ENCODE data around the gene TULP1.

The TULP1 gene

DNA sequence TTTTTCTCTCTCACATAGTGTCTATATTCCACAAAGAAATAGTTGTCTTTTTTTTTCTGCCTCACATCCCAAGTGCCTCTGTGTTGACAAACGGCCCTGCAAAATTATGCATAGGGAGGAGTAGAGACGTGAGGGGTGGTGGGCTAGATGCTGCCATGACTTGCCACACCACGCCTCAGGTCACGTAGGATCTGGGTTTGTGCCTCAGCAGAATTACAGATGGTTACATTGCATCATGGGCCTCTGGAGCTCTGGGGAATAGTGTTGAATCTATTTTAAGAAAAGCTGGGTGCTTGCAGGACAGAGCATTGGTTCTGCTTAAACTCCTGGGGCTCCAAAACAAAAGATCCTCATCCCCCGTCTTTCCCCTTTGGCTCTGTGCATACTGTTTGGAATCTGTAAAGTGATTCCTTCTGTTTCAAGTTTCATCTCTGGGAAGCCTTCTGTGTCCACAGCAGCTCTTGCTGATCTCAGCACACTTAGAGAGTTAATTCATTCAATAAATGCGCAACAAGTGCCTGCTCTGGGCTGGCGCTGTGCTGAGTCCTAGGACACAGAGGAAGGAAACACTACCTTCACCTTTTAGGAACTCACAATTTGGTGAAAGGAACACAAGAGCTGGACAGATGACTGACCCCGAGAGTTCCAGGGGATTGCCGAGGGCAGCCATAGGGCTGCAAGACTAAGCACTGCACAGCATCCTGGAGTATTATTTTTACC, 58.1 kb downstream of the TULP1 start:
- DNase-seq: no peak

DNA sequence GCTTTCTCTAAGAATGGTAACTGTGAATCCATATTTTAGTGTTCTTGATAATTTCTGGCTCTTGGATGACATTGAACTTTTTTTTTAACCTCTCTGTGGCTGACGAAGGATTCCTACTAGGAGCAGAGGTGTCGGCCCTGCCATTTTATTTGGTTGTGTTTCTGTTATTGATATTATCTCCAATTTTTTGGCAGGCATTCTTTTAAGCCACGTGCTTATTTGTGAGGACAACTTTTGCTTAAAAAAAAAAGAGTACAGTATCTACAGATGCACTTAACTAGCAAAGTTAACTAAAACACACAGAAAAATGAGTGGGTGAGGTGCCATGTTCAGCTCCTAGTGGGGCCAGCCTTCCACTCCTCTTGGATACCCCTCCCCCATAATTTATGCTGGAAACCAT, 59.5 kb downstream of the TULP1 start:
- DNase-seq: no peak

DNA sequence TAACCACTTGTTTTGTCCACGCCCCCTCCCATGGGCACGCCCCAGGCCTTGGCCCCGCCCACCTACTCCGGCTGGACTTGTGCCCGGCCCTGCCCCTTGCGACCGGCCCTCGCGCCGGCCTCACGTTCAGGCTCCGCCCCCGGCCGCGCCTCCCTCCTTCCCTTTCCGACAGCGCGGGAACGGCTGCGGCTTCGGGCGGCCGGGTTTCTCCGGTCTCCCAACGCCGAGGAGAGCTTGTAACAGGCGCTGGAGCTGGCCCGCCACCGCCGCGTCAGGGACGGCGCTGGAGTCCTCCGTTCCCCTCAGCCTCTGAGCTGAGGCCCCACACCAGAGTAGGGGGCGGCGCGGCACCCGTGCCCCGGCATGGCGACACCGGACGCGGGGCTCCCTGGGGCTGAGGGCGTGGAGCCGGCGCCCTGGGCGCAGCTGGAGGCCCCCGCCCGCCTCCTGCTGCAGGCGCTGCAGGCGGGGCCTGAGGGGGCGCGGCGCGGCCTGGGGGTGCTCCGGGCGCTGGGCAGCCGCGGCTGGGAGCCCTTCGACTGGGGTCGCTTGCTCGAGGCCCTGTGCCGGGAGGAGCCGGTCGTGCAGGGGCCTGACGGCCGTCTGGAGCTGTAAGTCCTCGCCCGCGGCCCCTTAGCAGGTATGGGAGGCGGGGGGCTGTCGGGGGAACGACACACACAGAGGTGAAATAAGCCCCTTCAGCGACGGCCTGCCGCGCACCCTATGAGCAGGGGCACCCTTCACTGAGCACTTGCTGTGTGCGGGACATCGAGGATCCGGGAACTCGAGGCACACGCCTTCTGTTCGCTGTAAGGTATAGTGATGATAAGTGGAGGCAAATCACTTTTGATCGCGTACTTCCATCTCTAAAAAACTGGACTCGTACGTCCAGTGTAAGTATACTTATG, 60.3 kb downstream of the TULP1 start, which contains the start of gene FANCE:
TSS of gene FANCE (plus strand) at position 156 of the 908 bp plus-strand sequence. CDS start at position 364, 208 bp downstream.
- peak; percentile 92 to 95 for DNase-seq

DNA sequence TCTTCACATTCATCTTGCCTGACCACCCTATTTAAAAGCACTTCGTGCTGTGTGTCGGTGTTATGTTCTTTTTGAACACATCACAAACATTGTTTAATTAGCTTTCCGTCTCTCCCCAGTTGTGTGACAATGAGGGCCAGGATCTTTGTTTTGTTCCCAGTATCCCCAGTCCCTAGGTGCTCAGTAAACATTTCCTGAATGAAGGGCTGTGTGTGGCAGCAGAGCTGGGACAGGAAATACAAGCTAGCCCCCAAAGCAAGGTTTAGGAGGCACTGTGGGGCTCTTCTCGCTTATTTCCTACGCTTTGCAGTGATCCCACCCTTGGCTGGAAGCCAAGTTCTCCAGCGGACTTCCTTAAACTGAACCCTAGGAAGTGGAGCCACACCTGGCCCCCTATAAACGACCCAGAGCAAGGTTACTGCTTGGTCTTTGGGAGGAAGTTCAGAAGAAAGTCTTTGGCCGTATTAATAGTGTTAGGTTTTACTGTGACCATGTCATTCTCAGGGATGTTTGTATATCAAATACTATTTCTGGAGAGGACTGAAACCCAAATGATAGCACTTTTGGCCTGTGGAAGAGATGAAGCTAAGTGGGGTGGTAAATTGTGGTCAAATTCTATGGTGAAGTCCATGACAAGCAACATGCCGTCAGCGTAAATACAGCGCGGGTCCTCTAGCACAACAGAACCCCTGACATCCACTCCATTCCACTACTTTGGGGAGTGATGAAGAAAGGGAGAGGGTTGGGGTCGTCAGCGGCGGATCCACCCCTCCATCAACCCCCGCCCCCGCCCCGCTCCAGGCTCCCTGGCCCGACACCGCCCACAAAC, 61.1 kb downstream of the TULP1 start:
- no peak for DNase-seq

DNA sequence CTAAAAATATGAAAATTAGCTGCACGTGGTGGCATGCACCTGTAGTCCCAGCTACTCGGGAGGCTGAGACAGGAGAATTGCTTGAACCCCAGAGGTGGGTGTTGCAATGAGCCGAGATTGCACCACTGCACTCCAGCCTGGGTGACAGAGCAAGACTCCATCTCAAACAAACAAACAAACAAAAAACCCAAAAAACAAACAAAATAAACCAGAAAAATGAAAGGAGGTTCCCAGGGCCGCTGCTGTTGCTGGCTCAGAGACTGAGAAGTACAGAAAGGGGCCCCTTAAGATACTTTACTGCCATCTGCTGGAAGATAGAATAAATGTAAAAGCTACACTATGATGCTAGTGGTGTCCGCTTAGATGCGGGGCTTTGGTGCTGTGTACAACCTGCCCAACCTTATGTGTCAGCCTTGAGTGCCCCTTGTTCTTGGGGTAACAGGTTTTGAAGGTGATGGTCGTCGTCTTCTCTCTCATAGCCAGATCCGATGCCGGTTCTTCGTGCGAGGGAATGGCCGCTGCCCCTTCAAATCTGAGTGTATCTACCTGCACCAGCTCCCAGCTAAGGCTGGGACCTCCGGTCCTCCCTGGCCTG, 63.3 kb downstream of the TULP1 start:
- peak; percentile 39 to 85 for DNase-seq

DNA sequence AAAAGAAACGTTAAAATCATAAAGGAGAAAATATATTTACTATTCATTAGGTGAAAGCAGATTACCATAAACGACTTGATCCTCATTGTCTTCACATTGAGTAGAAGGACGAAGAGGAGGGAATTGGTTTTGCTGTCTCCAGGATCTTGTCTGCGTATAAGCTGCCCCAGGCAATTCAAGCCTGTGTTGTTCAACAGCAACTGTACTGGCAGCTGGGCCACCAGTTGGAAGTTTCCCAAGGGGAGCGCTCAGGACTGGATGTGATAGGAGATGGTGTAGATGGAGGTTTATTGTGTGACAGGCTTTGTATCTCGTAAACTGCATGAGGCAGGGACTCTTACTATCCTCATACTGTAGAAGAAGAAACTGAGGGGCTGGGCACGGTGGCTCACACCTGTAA, 64.5 kb downstream of the TULP1 start:
- no peak for DNase-seq

Data from CD4-positive, alpha-beta T cell treated with Interleukin-4 for 1 hour (primary cell).